HepG2 (cell line): ENCODE measurements around the gene NTPCR. TPM values are rescaled to one million over a fixed set of nuclear protein-coding genes. Genes with fewer than 3 reads are reported as not detected.

Source experiments
- ATAC-seq: fragments of 200-7000 bp; cut with Tn5 transposase; 3 replicates; pipeline ENCODE4 v1.9.1; 2020; ENCODE audit warnings: mild to moderate bottlenecking, moderate library complexity
- BruUV-seq: library from RNA; stranded (reverse); fragments of 400-500 nt; replicated peaks from 2 replicates; lab custom pipeline; 2021; lab: Mats Ljungman, UMichigan
- CTCF ChIA-PET: fragments of 300-600 bp; formaldehyde crosslinking; extraction: SDS; loops from one replicate; lab custom pipeline; 2021; ENCODE audit warnings: low total read pairs, inconsistent platforms, low intra/inter-chr PET ratio; lab: Yijun Ruan, JAX
- POLR2A ChIA-PET: fragments of 350-600 bp; sonication (Branson Sonifier 250); formaldehyde crosslinking; loops from one replicate; lab custom pipeline; 2020; ENCODE audit warnings: antibody characterized with exemption, inconsistent platforms; lab: Yijun Ruan, JAX
- DNase-seq: peaks from one replicate; pipeline ENCODE4 v3.0.0-alpha.2; 2015; ENCODE audit warnings: low spot score
- FAIRE-seq: peaks from 3 replicates; lab custom pipeline; 2011; peaks lifted over from hg19 to GRCh38; lab: Jason Lieb, UNC
- H2AFZ ChIP-seq: one replicate; pipeline ENCODE4 v1.6.1; 2011; ENCODE audit warnings: low read length, inconsistent platforms
- H3K27ac ChIP-seq: fragments of 300-600 bp; 3 replicates; pipeline ENCODE4 v1.8.0; 2011; ENCODE audit warnings: mixed run types, mild to moderate bottlenecking, mixed read lengths, low read length, inconsistent platforms; ENCODE audit not compliant: insufficient read depth; ENCODE audit errors: extremely low read length
- H3K27me3 ChIP-seq, 2 experiments: fragments of 200-600 bp in 1 of 2; 2 replicates in 1 of 2; 3 replicates in 1 of 2; pipeline versions ENCODE4 v1.6.0 to v1.8.0; 2011; ENCODE audit warnings: low read length in 2 of 2, mild to moderate bottlenecking in 2 of 2, moderate library complexity in 2 of 2, inconsistent platforms in 1 of 2; ENCODE audit not compliant: insufficient read depth in 2 of 2, control insufficient read depth in 1 of 2
- H3K36me3 ChIP-seq, 2 experiments: fragments of 200-600 bp in 1 of 2; replicated peaks in 1 of 2; 2 replicates in 1 of 2; 3 replicates in 1 of 2; pipeline versions ENCODE4 v1.5.1 to v1.8.0; 2011; ENCODE audit warnings: low read length in 2 of 2, inconsistent platforms in 1 of 2; ENCODE audit not compliant: insufficient read depth in 2 of 2, control insufficient read depth in 1 of 2
- H3K4me1 ChIP-seq: 2 replicates; pipeline ENCODE4 v1.5.1; 2012; ENCODE audit warnings: low read length, inconsistent platforms; ENCODE audit not compliant: insufficient read depth
- H3K4me2 ChIP-seq: 2 replicates; pipeline ENCODE4 v1.6.0; 2011; ENCODE audit warnings: low read depth, low read length, inconsistent platforms
- H3K4me3 ChIP-seq, 3 experiments: fragments of 200-600 bp in 1 of 3; sonication (generic), shearing (Covaris generic) in 1 of 3; replicated peaks in 1 of 3; 2 replicates each; pipeline ENCODE4 v1.5.1; 2011 to 2016; ENCODE audit warnings: low read length in 3 of 3, inconsistent platforms in 2 of 3, low read depth in 2 of 3, mild to moderate bottlenecking in 2 of 3, control low read depth in 1 of 3, mixed read lengths in 1 of 3; ENCODE audit not compliant: insufficient read depth in 1 of 3
- H3K79me2 ChIP-seq: one replicate; pipeline ENCODE4 v1.6.1; 2011; ENCODE audit warnings: low read length, inconsistent platforms; ENCODE audit not compliant: insufficient read depth
- H3K9ac ChIP-seq: 2 replicates; pipeline ENCODE4 v1.6.0; 2011; ENCODE audit warnings: mild to moderate bottlenecking, low read depth, low read length, inconsistent platforms; ENCODE audit not compliant: insufficient read depth
- H3K9me3 ChIP-seq: 2 replicates; pipeline ENCODE4 v1.5.1; 2012; ENCODE audit warnings: mild to moderate bottlenecking, low read length
- H4K20me1 ChIP-seq: 2 replicates; pipeline ENCODE4 v1.6.0; 2011; ENCODE audit warnings: inconsistent platforms, mild to moderate bottlenecking, low read length, moderate library complexity; ENCODE audit not compliant: insufficient read depth
- BATF2 ChIP-seq: sonication (generic); formaldehyde crosslinking; IDR thresholded peaks from 2 replicates; pipeline ENCODE4 v1.8.0; 2022; ENCODE audit warnings: mild to moderate bottlenecking, missing genetic modification reagents, moderate library complexity
- BRD4 ChIP-seq: sonication (generic); formaldehyde crosslinking; IDR thresholded peaks from 2 replicates; pipeline ENCODE4 v1.4.0; 2020; ENCODE audit warnings: missing genetic modification reagents
- CEBPG ChIP-seq: IDR thresholded peaks from 2 replicates; pipeline ENCODE4 v1.6.1; 2016
- EP300 ChIP-seq, 3 experiments: sonication (generic) in 1 of 3; formaldehyde crosslinking in 1 of 3; IDR thresholded peaks; 2 replicates each; pipeline versions ENCODE4 v1.5.1 to v1.6.1; 2011 to 2020; ENCODE audit warnings: low read depth in 2 of 3, low read length in 2 of 3, borderline replicate concordance in 1 of 3, improper control_type of control experiment in 1 of 3, mild to moderate bottlenecking in 1 of 3, missing genetic modification reagents in 1 of 3, moderate library complexity in 1 of 3
- GABPB1 ChIP-seq: IDR thresholded peaks from 2 replicates; pipeline ENCODE4 v1.6.1; 2016; ENCODE audit warnings: mild to moderate bottlenecking, missing genetic modification reagents, moderate library complexity, missing compliant biosample characterization
- KAT2B ChIP-seq: fragments of 150-350 bp; IDR thresholded peaks from 2 replicates; pipeline ENCODE4 v1.6.1; 2014; ENCODE audit warnings: low read depth, low read length, borderline replicate concordance
- NAIF1 ChIP-seq: sonication (generic); formaldehyde crosslinking; IDR thresholded peaks from 2 replicates; pipeline ENCODE4 v1.5.0; 2020; ENCODE audit warnings: mild to moderate bottlenecking, missing genetic modification reagents, borderline replicate concordance
- RAD51 ChIP-seq: fragments of 450-650 bp; IDR thresholded peaks from 2 replicates; pipeline ENCODE4 v1.6.1; 2016; ENCODE audit warnings: borderline replicate concordance
- TFAP4 ChIP-seq: sonication (generic); IDR thresholded peaks from 2 replicates; pipeline ENCODE4 v1.6.1; 2016; ENCODE audit warnings: low read depth, borderline replicate concordance
- ZNF12 ChIP-seq: sonication (generic); formaldehyde crosslinking; IDR thresholded peaks from 2 replicates; pipeline ENCODE4 v1.5.0; 2020; ENCODE audit warnings: missing genetic modification reagents
- WGBS: methylation state at CpG from one replicate; pipeline ENCODE4 v1.1.6; 2017; ENCODE audit warnings: low lambda C conversion rate; 5-methylcytosine and 5-hydroxymethylcytosine counted together
- in situ Hi-C: cut with HindIII; loops from 2 replicates; pipeline ENCODE4 v1.10.0; 2017; ENCODE audit warnings: low pct_unique_long_range_greater_than_20kb; ENCODE audit not compliant: extremely low pct_ligation_motif_present
- intact Hi-C: fragments of 100-400 bp; cut with micrococcal nuclease; formaldehyde crosslinking; loops from one replicate; pipeline ENCODE4 v1.10.0; 2022; ENCODE audit not compliant: unreplicated experiment
- polyA plus RNA-seq, 8 experiments: library from polyadenylated mRNA; depleted of rRNA in 3 of 8; stranded (reverse) in 7 of 8; unstranded in 1 of 8; fragments of >200 nt; fragmentation: Illumina TruSeq in 4 of 8; extraction: Trizol in 4 of 8; gene quantifications; 2 replicates each; pipeline versions ENCODE4 v1.2.1 to v1.2.3, GENCODE V29; 2011 to 2016; ENCODE audit warnings: low read depth in 4 of 8, missing spikeins in 1 of 8, mixed read lengths in 1 of 8; ENCODE audit not compliant: insufficient read depth in 1 of 8
- total RNA-seq, 5 experiments: library from RNA; depleted of rRNA; stranded (reverse); fragments of >200 nt; fragmentation: Illumina TruSeq; extraction: Trizol; gene quantifications; 2 replicates each; pipeline ENCODE4 v1.2.3, GENCODE V29; 2016; ENCODE audit warnings: low read depth in 1 of 5
- TF ChIP-seq, protein P1 (sequence below): sonication (generic); formaldehyde crosslinking; IDR thresholded peaks from 2 replicates; pipeline ENCODE4 v1.5.1; 2020; ENCODE audit warnings: mild to moderate bottlenecking, missing genetic modification reagents

Gene NTPCR
- total and polyA plus RNA-seq, 2 of the 13 experiments (the other 11 are each of a cell fraction or from before 2014, with no cell fraction given) = 11.7 to 47.0 TPM

- Histone ChIP-seq H3K4me3 (no peak overlapping the region), H3K9ac (no peak overlapping the region), H4K20me1 (no peaks in the 10 kb centered on the region), H3K79me2 (no peaks in the 10 kb centered on the region), H3K4me2 (no peak overlapping the region), H3K27ac (no peak overlapping the region), H3K36me3 (no peaks in the 10 kb centered on the region), H3K9me3 (peaks cover 17% of the 10 kb centered on the region), H3K4me1 (no peaks in the 10 kb centered on the region), H2AFZ (no peak overlapping the region), H3K27me3 (no peaks in the 10 kb centered on the region)
- no peak for ATAC-seq
- CTCF ChIA-PET = no interaction called here
- no peak for FAIRE-seq
- TF ChIP-seq ZNF12 (CRISPR knock-in tag) = no peak
- no peak for TF ChIP-seq KAT2B
- TF ChIP-seq NAIF1 (CRISPR knock-in tag) = no peak
- no peak for TF ChIP-seq BRD4 (CRISPR knock-in tag)
- TF ChIP-seq BATF2 = no peak
- no peak for TF ChIP-seq CEBPG (CRISPR knock-in tag)
- TF ChIP-seq, protein P1, sequence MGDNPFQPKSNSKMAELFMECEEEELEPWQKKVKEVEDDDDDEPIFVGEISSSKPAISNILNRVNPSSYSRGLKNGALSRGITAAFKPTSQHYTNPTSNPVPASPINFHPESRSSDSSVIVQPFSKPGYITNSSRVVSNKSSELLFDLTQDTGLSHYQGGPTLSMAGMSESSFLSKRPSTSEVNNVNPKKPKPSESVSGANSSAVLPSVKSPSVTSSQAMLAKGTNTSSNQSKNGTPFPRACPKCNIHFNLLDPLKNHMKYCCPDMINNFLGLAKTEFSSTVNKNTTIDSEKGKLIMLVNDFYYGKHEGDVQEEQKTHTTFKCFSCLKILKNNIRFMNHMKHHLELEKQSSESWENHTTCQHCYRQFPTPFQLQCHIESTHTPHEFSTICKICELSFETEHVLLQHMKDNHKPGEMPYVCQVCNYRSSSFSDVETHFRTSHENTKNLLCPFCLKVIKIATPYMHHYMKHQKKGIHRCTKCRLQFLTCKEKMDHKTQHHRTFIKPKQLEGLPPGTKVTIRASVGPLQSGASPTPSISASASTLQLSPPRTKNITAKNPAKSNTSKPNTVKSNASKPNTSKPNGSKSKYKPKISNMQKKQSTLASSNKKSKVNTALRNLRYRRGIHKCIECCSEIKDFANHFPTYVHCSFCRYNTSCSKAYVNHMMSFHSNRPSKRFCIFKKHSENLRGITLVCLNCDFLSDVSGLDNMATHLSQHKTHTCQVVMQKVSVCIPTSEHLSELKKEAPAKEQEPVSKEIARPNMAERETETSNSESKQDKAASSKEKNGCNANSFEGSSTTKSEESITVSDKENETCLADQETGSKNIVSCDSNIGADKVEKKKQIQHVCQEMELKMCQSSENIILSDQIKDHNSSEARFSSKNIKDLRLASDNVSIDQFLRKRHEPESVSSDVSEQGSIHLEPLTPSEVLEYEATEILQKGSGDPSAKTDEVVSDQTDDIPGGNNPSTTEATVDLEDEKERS (CRISPR knock-in tag) = no peak
- TF ChIP-seq TFAP4 = no peak
- no peak for TF ChIP-seq RAD51
- TF ChIP-seq EP300 (IDR thresholded peaks at IDR 0.05; ENCODE audit: low read depth in 2 of 2, low read length in 2 of 2) = no peak
- TF ChIP-seq EP300 (CRISPR knock-in tag; IDR thresholded peaks at IDR 0.05; ENCODE audit: borderline replicate concordance) = no peak
- no peak for TF ChIP-seq GABPB1
- intact Hi-C loops (no loop called here), in situ Hi-C loops (no loop called here)
- DNase-seq = no peak
- POLR2A ChIA-PET = no interaction called here
- no TSS peak for BruUV-seq
- WGBS = 18% methylated on average over 2 of the region's 3 CpGs
Observed at GRCh38 chr1:232993555-232993954, 43.1 kb downstream of the NTPCR start.
